H9 (cell line): ENCODE measurements around the gene AK9. TPM values are rescaled to one million over a fixed set of nuclear protein-coding genes. Genes with fewer than 3 reads are reported as not detected.
"Not testable (repeated sequence)": the region's sequence is repeated elsewhere in the genome, so short reads cannot be mapped to it uniquely, and the experiment has no call there.

Experiments
- DNase-seq: peaks from one replicate; pipeline ENCODE4 v3.0.0-alpha.2; 2017
- H2AFZ ChIP-seq: one replicate; pipeline ENCODE4 v1.6.1; 2013; ENCODE audit warnings: mild to moderate bottlenecking, low read length, control low read depth, moderate library complexity
- H2AK5ac ChIP-seq: 2 replicates; pipeline ENCODE4 v1.6.1; 2013; ENCODE audit warnings: low read length, control low read depth, mixed read lengths; ENCODE audit not compliant: insufficient read length
- H2BK120ac ChIP-seq: one replicate; pipeline ENCODE4 v1.6.1; 2013; ENCODE audit warnings: low read depth, mild to moderate bottlenecking, low read length, control low read depth, inconsistent platforms; ENCODE audit not compliant: poor library complexity, severe bottlenecking
- H2BK12ac ChIP-seq: 2 replicates; pipeline ENCODE4 v1.6.1; 2013; ENCODE audit warnings: low read length, control low read depth, mixed read lengths, low read depth; ENCODE audit not compliant: insufficient read length
- H2BK15ac ChIP-seq: 2 replicates; pipeline ENCODE4 v1.6.1; 2013; ENCODE audit warnings: low read depth, low read length, control low read depth
- H2BK20ac ChIP-seq: one replicate; pipeline ENCODE4 v1.6.1; 2013; ENCODE audit warnings: low read depth, mild to moderate bottlenecking, low read length, control low read depth, inconsistent platforms; ENCODE audit not compliant: poor library complexity, severe bottlenecking
- H2BK5ac ChIP-seq: 2 replicates; pipeline ENCODE4 v1.6.1; 2013; ENCODE audit warnings: low read length, control low read depth, mixed read lengths; ENCODE audit not compliant: insufficient read length
- H3K14ac ChIP-seq: 2 replicates; pipeline ENCODE4 v1.6.1; 2013; ENCODE audit warnings: low read length, control low read depth; ENCODE audit not compliant: insufficient read depth
- H3K18ac ChIP-seq: 2 replicates; pipeline ENCODE4 v1.6.1; 2013; ENCODE audit warnings: low read depth, mild to moderate bottlenecking, mixed read lengths, low read length, control low read depth; ENCODE audit not compliant: insufficient read length
- H3K23ac ChIP-seq: 2 replicates; pipeline ENCODE4 v1.6.1; 2013; ENCODE audit warnings: low read length, control low read depth, mixed read lengths, low read depth; ENCODE audit not compliant: insufficient read length
- H3K23me2 ChIP-seq: 2 replicates; pipeline ENCODE4 v1.6.1; 2013; ENCODE audit warnings: low read depth, mild to moderate bottlenecking, mixed read lengths, low read length, control low read depth; ENCODE audit not compliant: insufficient read length, poor library complexity, severe bottlenecking
- H3K27ac ChIP-seq: 2 replicates; pipeline ENCODE4 v1.5.1; 2013; ENCODE audit warnings: low read length, control low read depth, mixed read lengths, low read depth; ENCODE audit not compliant: insufficient read length
- H3K27me3 ChIP-seq: 2 replicates; pipeline ENCODE4 v1.6.1; 2013; ENCODE audit warnings: low read length, control low read depth, inconsistent platforms; ENCODE audit not compliant: insufficient read depth
- H3K4ac ChIP-seq: 2 replicates; pipeline ENCODE4 v1.6.1; 2013; ENCODE audit warnings: low read depth, mild to moderate bottlenecking, control low read depth, inconsistent platforms, low read length, moderate library complexity
- H3K4me1 ChIP-seq: 2 replicates; pipeline ENCODE4 v1.6.1; 2013; ENCODE audit warnings: low read length, control low read depth, inconsistent platforms; ENCODE audit not compliant: insufficient read depth
- H3K4me2 ChIP-seq: 2 replicates; pipeline ENCODE4 v1.6.1; 2013; ENCODE audit warnings: low read length, control low read depth, mixed read lengths; ENCODE audit not compliant: insufficient read length, insufficient read depth
- H3K56ac ChIP-seq: 2 replicates; pipeline ENCODE4 v1.6.1; 2013; ENCODE audit warnings: low read depth, mild to moderate bottlenecking, mixed read lengths, low read length, control low read depth; ENCODE audit not compliant: insufficient read length
- H3K79me1 ChIP-seq: 2 replicates; pipeline ENCODE4 v1.6.1; 2013; ENCODE audit warnings: low read depth, mild to moderate bottlenecking, moderate library complexity, low read length, control low read depth, inconsistent platforms; ENCODE audit not compliant: insufficient read depth, poor library complexity, severe bottlenecking
- H3K79me2 ChIP-seq: 2 replicates; pipeline ENCODE4 v1.6.1; 2013; ENCODE audit warnings: low read length, control low read depth, inconsistent platforms; ENCODE audit not compliant: insufficient read depth
- H3K9ac ChIP-seq: 2 replicates; pipeline ENCODE4 v1.6.1; 2013; ENCODE audit warnings: low read length, control low read depth, mixed read lengths; ENCODE audit not compliant: insufficient read length; ENCODE audit errors: extremely low read depth
- H3K9me3 ChIP-seq: one replicate; pipeline ENCODE4 v1.6.1; 2013; ENCODE audit warnings: low read depth, low read length, inconsistent platforms; ENCODE audit not compliant: control insufficient read depth
- H3T11ph ChIP-seq: one replicate; pipeline ENCODE4 v1.6.1; 2013; ENCODE audit warnings: mild to moderate bottlenecking, low read length, control low read depth, inconsistent platforms
- H4K20me1 ChIP-seq: one replicate; pipeline ENCODE4 v1.6.1; 2013; ENCODE audit not compliant: control insufficient read depth, insufficient read length, insufficient read depth
- H4K5ac ChIP-seq: 2 replicates; pipeline ENCODE4 v1.6.1; 2013; ENCODE audit warnings: low read depth, mild to moderate bottlenecking, mixed read lengths, low read length, control low read depth; ENCODE audit not compliant: insufficient read length
- H4K8ac ChIP-seq: replicated peaks from 2 replicates; pipeline ENCODE4 v1.6.1; 2013; ENCODE audit warnings: low read length, control low read depth, mixed read lengths, low read depth; ENCODE audit not compliant: insufficient read length
- H4K91ac ChIP-seq: 2 replicates; pipeline ENCODE4 v1.6.1; 2013; ENCODE audit warnings: low read depth, mild to moderate bottlenecking, moderate library complexity, mixed read lengths, low read length, control low read depth; ENCODE audit not compliant: insufficient read length
- H3K27ac Mint-ChIP-seq, 3 experiments: 2 replicates in 2 of 3; 3 replicates in 1 of 3; pipeline ENCODE4 v1.8.0; 2020 to 2021; ENCODE audit warnings: mixed read lengths in 3 of 3, mild to moderate bottlenecking in 1 of 3, moderate library complexity in 1 of 3
- H3K27me3 Mint-ChIP-seq: 2 replicates; pipeline ENCODE4 v1.8.0; 2021; ENCODE audit warnings: low read depth, mild to moderate bottlenecking, moderate library complexity, mixed read lengths
- H3K36me3 Mint-ChIP-seq, 3 experiments: 2 replicates in 2 of 3; 3 replicates in 1 of 3; pipeline ENCODE4 v1.8.0; 2020 to 2021; ENCODE audit warnings: low read depth in 3 of 3, mixed read lengths in 3 of 3; ENCODE audit not compliant: insufficient read depth in 1 of 3
- H3K4me1 Mint-ChIP-seq, 2 experiments: 2 replicates each; pipeline ENCODE4 v1.8.0; 2020; ENCODE audit warnings: mixed read lengths in 2 of 2
- H3K4me3 Mint-ChIP-seq, 2 experiments: 2 replicates in 1 of 2; 3 replicates in 1 of 2; pipeline ENCODE4 v1.8.0; 2020 to 2021; ENCODE audit warnings: mild to moderate bottlenecking in 2 of 2, mixed read lengths in 2 of 2, moderate library complexity in 1 of 2
- H3K9me3 Mint-ChIP-seq, 2 experiments: 2 replicates in 1 of 2; 3 replicates in 1 of 2; pipeline ENCODE4 v1.8.0; 2020; ENCODE audit warnings: mild to moderate bottlenecking in 2 of 2, mixed read lengths in 2 of 2, moderate library complexity in 1 of 2
- CTCF ChIP-seq: fragments of 200-600 bp; sonication (generic); conservative IDR thresholded peaks from 3 replicates; pipeline ENCODE4 v1.8.0; 2021; ENCODE audit warnings: antibody characterized with exemption, mild to moderate bottlenecking
- WGBS: extraction: QIAGEN DNeasy Blood & Tissue Kit; methylation state at CpG from one replicate; pipeline ENCODE4 v1.1.7; 2013; ENCODE audit warnings: missing lambda C conversion rate, low lambda C conversion rate, mixed read lengths; ENCODE audit not compliant: insufficient read length; ENCODE audit errors: extremely low coverage; 5-methylcytosine and 5-hydroxymethylcytosine counted together
- total RNA-seq: library from RNA; stranded (reverse); gene quantifications from 2 replicates; pipeline ENCODE4 v1.2.1, GENCODE V29; 2021

Gene AK9
- total RNA-seq, 1 experiment from 2014 or later: 2.3 TPM

GRCh38 chr6:109521080-109521479, 169.9 kb downstream of the AK9 start:
- Histone ChIP-seq H2AK5ac (no peak overlapping the region), H4K91ac (no peak overlapping the region), H3K4ac (no peak overlapping the region), H2BK15ac (no peak overlapping the region), H3K56ac (no peak overlapping the region), H3K9ac (no peak overlapping the region), H2BK120ac (no peak overlapping the region), H3K27ac (no peak overlapping the region), H3K4me1 (no peaks in the 10 kb centered on the region), H2AFZ (no peak overlapping the region), H3K4me2 (no peak overlapping the region), H3K79me2 (no peaks in the 10 kb centered on the region), H3K9me3 (no peaks in the 10 kb centered on the region), H4K20me1 (no peaks in the 10 kb centered on the region), H3K18ac (no peak overlapping the region), H4K5ac (no peak overlapping the region), H3K23ac (no peak overlapping the region), H3K14ac (no peak overlapping the region), H2BK12ac (no peak overlapping the region), H2BK20ac (no peak overlapping the region), H3K79me1 (no peaks in the 10 kb centered on the region), H3K27me3 (no peaks in the 10 kb centered on the region), H4K8ac (no peak overlapping the region), H3K23me2 (no peaks in the 10 kb centered on the region), H3T11ph (no peak overlapping the region), H2BK5ac (no peak overlapping the region)
- WGBS: no CpG with 5 or more reads among the region's 3 CpGs
- no peak for TF ChIP-seq CTCF
- H3K4me1 Mint-ChIP-seq: peaks cover 3 to 9% of the 10 kb centered on the region in 2 experiments; a peak in 1 of 4 replicates
- peaks cover 10 to 34% (median 11%) of the 10 kb centered on the region in 3 experiments for H3K36me3 Mint-ChIP-seq
- H3K27me3 Mint-ChIP-seq: no peaks in the 10 kb centered on the region
- no peak for DNase-seq
- H3K4me3 Mint-ChIP-seq: no peak overlapping the region
- H3K9me3 Mint-ChIP-seq: peaks cover 20 to 24% of the 10 kb centered on the region in 2 experiments
- no peak overlapping the region; a peak in 1 of 7 replicates for H3K27ac Mint-ChIP-seq

GRCh38 chr6:109519647-109520046, 171.4 kb downstream of the AK9 start:
- H2BK12ac ChIP-seq, H3K23ac ChIP-seq, H2BK120ac ChIP-seq, H3K79me1 ChIP-seq, H3T11ph ChIP-seq, DNase-seq, H3K27ac ChIP-seq, H2AK5ac ChIP-seq, H3K9ac ChIP-seq, H2BK15ac ChIP-seq, H3K9me3 ChIP-seq, H4K20me1 ChIP-seq, H4K5ac ChIP-seq, H3K18ac ChIP-seq, H4K8ac ChIP-seq, H3K27me3 ChIP-seq, H3K56ac ChIP-seq, H3K27ac Mint-ChIP-seq, H3K23me2 ChIP-seq, H2BK20ac ChIP-seq, H3K27me3 Mint-ChIP-seq, H2BK5ac ChIP-seq, H3K4me2 ChIP-seq, H3K4me1 ChIP-seq, H3K4ac ChIP-seq, H2AFZ ChIP-seq, H3K14ac ChIP-seq, H3K79me2 ChIP-seq, H3K4me3 Mint-ChIP-seq, H4K91ac ChIP-seq: not testable (repeated sequence)
- H3K4me1 Mint-ChIP-seq: peaks cover 12 to 18% of the 10 kb centered on the region in 2 experiments
- peaks cover 14 to 20% of the 10 kb centered on the region in 2 experiments for H3K9me3 Mint-ChIP-seq
- H3K36me3 Mint-ChIP-seq: peaks cover 10 to 33% (median 15%) of the 10 kb centered on the region in 3 experiments
